Loucy (cell line): ENCODE results near the gene TSPAN4.

Source experiments
- H2AFZ ChIP-seq: fragments of 200-600 bp; sonication (generic); 2 replicates; pipeline ENCODE4 v1.6.0; 2016; ENCODE audit warnings: antibody characterized with exemption, mild to moderate bottlenecking, low read length, moderate library complexity
- H3F3A ChIP-seq: fragments of 200-600 bp; 2 replicates; pipeline ENCODE4 v1.6.0; 2016; ENCODE audit warnings: antibody characterized with exemption, low read depth, mild to moderate bottlenecking
- H3K27me3 ChIP-seq: fragments of 200-600 bp; sonication (generic); 2 replicates; pipeline ENCODE4 v1.6.1; 2014; ENCODE audit warnings: low read length, mild to moderate bottlenecking; ENCODE audit not compliant: insufficient read depth, poor library complexity, severe bottlenecking
- H3K36me3 ChIP-seq: fragments of 200-600 bp; sonication (generic); 2 replicates; pipeline ENCODE4 v1.6.1; 2016; ENCODE audit warnings: low read length; ENCODE audit not compliant: insufficient read depth
- H3K4me1 ChIP-seq: fragments of 200-600 bp; sonication (generic); 2 replicates; pipeline ENCODE4 v1.5.1; 2014; ENCODE audit warnings: low read length, mild to moderate bottlenecking; ENCODE audit not compliant: insufficient read depth, poor library complexity, severe bottlenecking
- H3K4me2 ChIP-seq: fragments of 200-600 bp; sonication (generic); 2 replicates; pipeline ENCODE4 v1.6.0; 2014; ENCODE audit warnings: antibody characterized with exemption, low read length, low read depth, mild to moderate bottlenecking; ENCODE audit not compliant: poor library complexity, severe bottlenecking
- H3K4me3 ChIP-seq: fragments of 200-600 bp; sonication (generic); 2 replicates; pipeline ENCODE4 v1.5.1; 2014; ENCODE audit warnings: low read length, mild to moderate bottlenecking, mixed read lengths; ENCODE audit not compliant: poor library complexity, severe bottlenecking
- H3K79me2 ChIP-seq: fragments of 200-600 bp; sonication (generic); 2 replicates; pipeline ENCODE4 v1.6.1; 2014; ENCODE audit warnings: low read length; ENCODE audit not compliant: insufficient read depth
- H3K9ac ChIP-seq: fragments of 200-600 bp; sonication (generic); 2 replicates; pipeline ENCODE4 v1.6.0; 2014; ENCODE audit warnings: mild to moderate bottlenecking, low read depth, low read length, moderate library complexity; ENCODE audit not compliant: poor library complexity, severe bottlenecking
- H3K9me2 ChIP-seq: fragments of 200-600 bp; sonication (generic); replicated peaks from 2 replicates; pipeline ENCODE4 v1.6.1; 2016; ENCODE audit warnings: low read depth, low read length, mixed read lengths
- H3K9me3 ChIP-seq: fragments of 200-600 bp; sonication (generic); 2 replicates; pipeline ENCODE4 v1.6.1; 2014; ENCODE audit warnings: mild to moderate bottlenecking, antibody characterized with exemption, low read length, low read depth; ENCODE audit not compliant: insufficient read depth
- H4K20me1 ChIP-seq: fragments of 200-600 bp; sonication (generic); 2 replicates; pipeline ENCODE4 v1.6.0; 2014; ENCODE audit warnings: antibody characterized with exemption, low read length, mild to moderate bottlenecking; ENCODE audit not compliant: insufficient read depth, poor library complexity, severe bottlenecking
- CTCF ChIP-seq: fragments of 200-600 bp; sonication (generic); conservative IDR thresholded peaks from 2 replicates; pipeline ENCODE4 v1.5.1; 2014; ENCODE audit warnings: mild to moderate bottlenecking, antibody characterized with exemption, low read length
- EZH2phosphoT487 ChIP-seq: fragments of 200-600 bp; IDR thresholded peaks from 2 replicates; pipeline ENCODE4 v1.6.1; 2018; ENCODE audit warnings: antibody characterized with exemption, mild to moderate bottlenecking, moderate library complexity, borderline replicate concordance

Gene TSPAN4

GRCh38 chr11:897253-898142 lies 54.8 kb downstream of the TSPAN4 start:
- Histone ChIP-seq H3F3A (no peaks in the 10 kb centered on the region), H3K4me3 (no peak overlapping the region), H3K36me3 (peaks cover 29% of the 10 kb centered on the region; the same call in 1 of the 2 replicates), H2AFZ (no peak overlapping the region), H3K9me3 (no peaks in the 10 kb centered on the region), H3K9ac (no peak overlapping the region), H3K4me2 (no peak overlapping the region), H3K9me2 (no peaks in the 10 kb centered on the region), H4K20me1 (no peaks in the 10 kb centered on the region), H3K4me1 (no peaks in the 10 kb centered on the region), H3K27me3 (no peaks in the 10 kb centered on the region), H3K79me2 (no peaks in the 10 kb centered on the region)
- TF ChIP-seq CTCF (no peak), EZH2phosphoT487 (no peak)

DNA sequence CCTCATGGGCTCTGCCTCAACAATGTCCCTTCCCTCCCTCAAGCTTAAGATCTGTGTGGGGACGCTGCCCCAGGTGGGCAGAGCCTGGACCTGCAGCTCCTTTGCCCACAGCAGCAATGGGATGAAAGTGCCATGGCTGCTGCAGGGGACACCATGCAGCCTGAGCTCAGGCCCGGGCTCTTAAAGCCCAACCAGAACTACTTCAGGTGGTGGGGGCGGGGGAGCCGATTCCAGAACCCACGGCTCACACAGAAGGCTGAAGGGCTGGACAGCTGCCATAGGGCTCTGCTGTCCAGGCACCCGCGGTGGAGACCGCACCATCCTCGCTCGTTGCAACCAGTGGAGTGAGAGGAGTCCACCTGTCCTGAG lies 55.5 kb downstream of the TSPAN4 start:
- no peaks in the 10 kb centered on the region for H3F3A ChIP-seq
- no peak overlapping the region for H3K4me3 ChIP-seq
- H4K20me1 ChIP-seq, result no peaks in the 10 kb centered on the region
- no peaks in the 10 kb centered on the region for H3K9me2 ChIP-seq
- no peaks in the 10 kb centered on the region for H3K79me2 ChIP-seq
- no peak overlapping the region for H3K4me2 ChIP-seq
- no peaks in the 10 kb centered on the region for H3K9me3 ChIP-seq
- no peaks in the 10 kb centered on the region for H3K27me3 ChIP-seq
- H3K4me1 ChIP-seq, result no peaks in the 10 kb centered on the region
- H3K36me3 ChIP-seq, result peaks cover 35% of the 10 kb centered on the region; the same call in 1 of the 2 replicates
- no peak overlapping the region for H2AFZ ChIP-seq
- no peak overlapping the region for H3K9ac ChIP-seq
- TF ChIP-seq CTCF (peak; percentile 56), EZH2phosphoT487 (no peak)

DNA sequence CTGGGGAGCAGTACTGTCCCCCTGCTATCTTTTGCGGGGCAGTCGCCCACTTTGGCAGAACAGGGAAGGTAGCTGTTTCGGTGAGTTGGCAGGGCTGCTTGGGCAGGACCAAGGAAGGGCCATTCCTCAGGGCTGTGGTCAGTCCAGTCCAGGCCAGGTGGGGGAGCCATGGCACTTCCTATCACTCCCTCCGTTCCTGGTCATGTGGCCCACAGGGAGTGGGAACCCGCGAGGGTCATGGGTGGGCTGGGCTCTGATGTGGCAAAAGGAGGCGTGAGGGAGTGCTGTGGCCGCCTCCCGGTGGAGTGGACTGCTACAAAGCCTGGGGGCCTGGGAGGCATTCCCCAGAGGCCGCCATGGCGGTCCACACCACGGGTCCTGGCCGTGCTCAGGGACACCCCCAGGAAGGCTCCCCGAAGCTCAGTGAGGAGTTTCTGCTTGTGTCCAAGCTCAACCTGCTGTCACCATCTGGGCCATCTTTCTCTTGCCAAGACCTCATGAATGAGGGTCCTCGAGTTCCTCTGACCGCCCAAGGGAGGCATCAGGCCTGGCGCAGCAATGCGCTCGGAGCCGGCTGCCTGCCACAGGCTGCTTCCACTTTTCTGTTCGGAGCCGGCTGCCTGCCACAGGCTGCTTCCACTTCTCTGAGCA lies 56.0 kb downstream of the TSPAN4 start:
- Histone ChIP-seq H3K9me2 (no peaks in the 10 kb centered on the region), H4K20me1 (no peaks in the 10 kb centered on the region), H3K4me3 (no peak overlapping the region), H3K9ac (no peak overlapping the region), H3K27me3 (no peaks in the 10 kb centered on the region), H3K79me2 (no peaks in the 10 kb centered on the region), H3K4me2 (no peak overlapping the region), H2AFZ (no peak overlapping the region), H3K9me3 (no peaks in the 10 kb centered on the region), H3K36me3 (peaks cover 37% of the 10 kb centered on the region; the same call in 1 of the 2 replicates), H3F3A (no peaks in the 10 kb centered on the region), H3K4me1 (no peaks in the 10 kb centered on the region)
- TF ChIP-seq CTCF (no peak), EZH2phosphoT487 (no peak)
